Measurements from ENCODE around the gene SLC25A51.

The SLC25A51 gene

GRCh38 chr9:37914154-37914551 is 10.2 kb upstream of the SLC25A51 start:
- Histone ChIP-seq H3K9me2 (replicated peaks; ENCODE audit: insufficient read depth, low read length) (no peaks in the 10 kb centered on the region), H3K79me2 (ENCODE audit: low read length) (no peaks in the 10 kb centered on the region), H3K27ac (ENCODE audit: low read length) (no peak overlapping the region), H3K9me3 (replicated peaks; ENCODE audit: insufficient read depth, low read length) (no peaks in the 10 kb centered on the region), H2AFZ (ENCODE audit: low read length) (no peak overlapping the region), H3K36me3 (replicated peaks; ENCODE audit: insufficient read depth, low read length) (no peaks in the 10 kb centered on the region), H3K27me3 (replicated peaks; ENCODE audit: insufficient read depth, low read length) (no peaks in the 10 kb centered on the region), H3K9ac (ENCODE audit: low read length) (no peak overlapping the region), H3K4me1 (ENCODE audit: low read length) (no peaks in the 10 kb centered on the region), H3K4me2 (ENCODE audit: low read depth, low read length) (no peak overlapping the region), H3F3A (ENCODE audit: insufficient read depth, low read length) (no peaks in the 10 kb centered on the region), H4K20me1 (ENCODE audit: insufficient read depth, low read length) (no peaks in the 10 kb centered on the region), H3K4me3 (ENCODE audit: low read length) (no peak overlapping the region)
- no peak for DNase-seq
- no peak for TF ChIP-seq EZH2phosphoT487 (IDR thresholded peaks at IDR 0.05; ENCODE audit: low read length)
- no peak for TF ChIP-seq CTCF (IDR thresholded peaks at IDR 0.05; ENCODE audit: low read length)
- TF ChIP-seq EZH2 (optimal IDR thresholded peaks at IDR 0.05; ENCODE audit: low read depth, low read length), result no peak

- H2AFZ ChIP-seq (ENCODE audit: low read length), result peak overlapping the region; percentile 37; the same call in 1 of the 2 replicates
- no peaks in the 10 kb centered on the region for H3K9me2 ChIP-seq (replicated peaks; ENCODE audit: insufficient read depth, low read length)
- H3K79me2 ChIP-seq (ENCODE audit: low read length), result no peaks in the 10 kb centered on the region
- peak; percentile 77 for DNase-seq
- H3K9ac ChIP-seq (ENCODE audit: low read length), result no peak overlapping the region
- H4K20me1 ChIP-seq (ENCODE audit: insufficient read depth, low read length), result no peaks in the 10 kb centered on the region
- H3K27ac ChIP-seq (ENCODE audit: low read length), result no peak overlapping the region
- H3K4me2 ChIP-seq (ENCODE audit: low read depth, low read length), result no peak overlapping the region
- H3K4me3 ChIP-seq (ENCODE audit: low read length), result no peak overlapping the region
- no peaks in the 10 kb centered on the region for H3K4me1 ChIP-seq (ENCODE audit: low read length)
- no peaks in the 10 kb centered on the region for H3K9me3 ChIP-seq (replicated peaks; ENCODE audit: insufficient read depth, low read length)
- H3F3A ChIP-seq (ENCODE audit: insufficient read depth, low read length), result no peaks in the 10 kb centered on the region
- no peaks in the 10 kb centered on the region for H3K27me3 ChIP-seq (replicated peaks; ENCODE audit: insufficient read depth, low read length)
- no peak for TF ChIP-seq EZH2 (optimal IDR thresholded peaks at IDR 0.05; ENCODE audit: low read depth, low read length)
- peak; percentile 98 for TF ChIP-seq CTCF (IDR thresholded peaks at IDR 0.05; ENCODE audit: low read length)
- no peak for TF ChIP-seq EZH2phosphoT487 (IDR thresholded peaks at IDR 0.05; ENCODE audit: low read length)
- no peaks in the 10 kb centered on the region for H3K36me3 ChIP-seq (replicated peaks; ENCODE audit: insufficient read depth, low read length)
These were observed 9.7 kb upstream of the SLC25A51 start for GRCh38 chr9:37913480-37914153.

GRCh38 chr9:37911271-37911681 is 7.3 kb upstream of the SLC25A51 start:
- H3K4me2 ChIP-seq (ENCODE audit: low read depth, low read length), result no peak overlapping the region
- no peak for TF ChIP-seq CTCF (IDR thresholded peaks at IDR 0.05; ENCODE audit: low read length)
- TF ChIP-seq EZH2 (optimal IDR thresholded peaks at IDR 0.05; ENCODE audit: low read depth, low read length), result no peak
- TF ChIP-seq EZH2phosphoT487 (IDR thresholded peaks at IDR 0.05; ENCODE audit: low read length), result no peak

More at GRCh38 chr9:37911271-37911681, 7.3 kb upstream of the SLC25A51 start:
- no peak overlapping the region for H3K4me3 ChIP-seq (ENCODE audit: low read length)
- H3K36me3 ChIP-seq (replicated peaks; ENCODE audit: insufficient read depth, low read length), result no peaks in the 10 kb centered on the region
- no peaks in the 10 kb centered on the region for H3F3A ChIP-seq (ENCODE audit: insufficient read depth, low read length)
- no peaks in the 10 kb centered on the region for H4K20me1 ChIP-seq (ENCODE audit: insufficient read depth, low read length)
- no peak overlapping the region for H3K9ac ChIP-seq (ENCODE audit: low read length)
- H3K9me3 ChIP-seq (replicated peaks; ENCODE audit: insufficient read depth, low read length), result no peaks in the 10 kb centered on the region
- H2AFZ ChIP-seq (ENCODE audit: low read length), result no peak overlapping the region
- no peaks in the 10 kb centered on the region for H3K4me1 ChIP-seq (ENCODE audit: low read length)
- H3K27ac ChIP-seq (ENCODE audit: low read length), result no peak overlapping the region
- H3K9me2 ChIP-seq (replicated peaks; ENCODE audit: insufficient read depth, low read length), result no peaks in the 10 kb centered on the region
- no peaks in the 10 kb centered on the region for H3K27me3 ChIP-seq (replicated peaks; ENCODE audit: insufficient read depth, low read length)
- no peaks in the 10 kb centered on the region for H3K79me2 ChIP-seq (ENCODE audit: low read length)
- no peak for DNase-seq
